C1 segment of cervical spinal cord (tissue), 14 donors: ENCODE measurements around the gene PKD2.
"Not testable (repeated sequence)": the region's sequence is repeated elsewhere in the genome, so short reads cannot be mapped to it uniquely, and the experiment has no call there.

Source experiments
- DNase-seq, 14 donors: peaks; one replicate each; lab custom pipeline; 2025; lab: John Stamatoyannopoulos, UW

Gene PKD2

GRCh38 chr4:88109123-88109881 is 101.9 kb downstream of the PKD2 start:
- no peak for DNase-seq

GRCh38 chr4:88110826-88111225 is 103.4 kb downstream of the PKD2 start:
- no peak for DNase-seq

GRCh38 chr4:88112856-88113255 is 105.4 kb downstream of the PKD2 start:
- no peak for DNase-seq

- no peak for DNase-seq
Observed at GRCh38 chr4:88115587-88115986, 108.2 kb downstream of the PKD2 start.

- no peak for DNase-seq
Observed at GRCh38 chr4:88119943-88120342, 112.5 kb downstream of the PKD2 start.

- DNase-seq: not testable (repeated sequence)
Observed at GRCh38 chr4:88122260-88122659, 114.8 kb downstream of the PKD2 start.
